ENCODE measurements around the gene SLC35F5. TPM values are rescaled to one million over a fixed set of nuclear protein-coding genes. Genes with fewer than 3 reads are reported as not detected.
A peak's percentile ranks its signal among the peaks of the same experiment; 100 is the strongest.

SLC35F5 gene
- total and polyA plus RNA-seq, 2 of the 13 experiments (the other 11 are each of a cell fraction or from before 2014, with no cell fraction given) = 139 to 174 TPM

- TF ChIP-seq RERE (CRISPR knock-in tag; IDR thresholded peaks at IDR 0.05; ENCODE audit: low read depth) (no peak; the same call in 1 of the 2 replicates), ZNF549 (CRISPR knock-in tag; IDR thresholded peaks at IDR 0.05) (0 out of 2 replicates have a peak, but pooled peaks have one; percentile 66), ZSCAN21 (CRISPR knock-in tag; IDR thresholded peaks at IDR 0.05; ENCODE audit: borderline replicate concordance) (peak; percentile 98), ATF7-NPFF (CRISPR knock-in tag; IDR thresholded peaks at IDR 0.05; ENCODE audit: low read depth) (peak; percentile 84), HNF4G (IDR thresholded peaks at IDR 0.05; ENCODE audit: borderline replicate concordance, low read depth, low read length) (no peak), HNF4G (CRISPR knock-in tag; IDR thresholded peaks at IDR 0.05; ENCODE audit: borderline replicate concordance, low read depth) (peak; percentile 70; the same call in 1 of the 2 replicates), ZNF331 (CRISPR knock-in tag; IDR thresholded peaks at IDR 0.05) (peak; percentile 95; the same call in 1 of the 2 replicates), ZFP1 (CRISPR knock-in tag; IDR thresholded peaks at IDR 0.05) (peak; percentile 21; the same call in 1 of the 2 replicates), ZBTB49 (CRISPR knock-in tag; IDR thresholded peaks at IDR 0.05; ENCODE audit: borderline replicate concordance) (peak; percentile 43; the same call in 1 of the 2 replicates), LCORL (IDR thresholded peaks at IDR 0.05) (no peak), LCORL (CRISPR knock-in tag; IDR thresholded peaks at IDR 0.05) (peak; percentile 96), IRF2 (CRISPR knock-in tag; IDR thresholded peaks at IDR 0.05) (peak; percentile 86; the same call in 1 of the 2 replicates), ZNF292 (CRISPR knock-in tag; IDR thresholded peaks at IDR 0.05; ENCODE audit: borderline replicate concordance, low read depth) (no peak), CREB3 (CRISPR knock-in tag; IDR thresholded peaks at IDR 0.05) (peak; percentile 74), ZBTB34 (CRISPR knock-in tag; IDR thresholded peaks at IDR 0.05) (no peak; the same call in 1 of the 2 replicates), ZBTB39 (CRISPR knock-in tag; IDR thresholded peaks at IDR 0.05) (0 out of 2 replicates have a peak, but pooled peaks have one; percentile 87)
Measured at GRCh38 chr2:113756355-113757137, at the start of gene SLC35F5 (continued).
